Neutrophil (primary cell): Measurements from ENCODE around the gene DOCK4.

Experiments used
- H3K27ac ChIP-seq: fragments of 200-600 bp; sonication (generic); 2 replicates; pipeline ENCODE4 v1.5.1; 2016; ENCODE audit warnings: mild to moderate bottlenecking, moderate library complexity
- H3K27me3 ChIP-seq: fragments of 200-600 bp; sonication (generic); 2 replicates; pipeline ENCODE4 v1.6.0; 2016; ENCODE audit warnings: mild to moderate bottlenecking
- H3K36me3 ChIP-seq: fragments of 200-600 bp; sonication (generic); 2 replicates; pipeline ENCODE4 v1.5.1; 2017
- H3K4me1 ChIP-seq, 2 experiments: fragments of 200-600 bp in 1 of 2; sonication (generic) in 1 of 2; 1 replicate in 1 of 2; 2 replicates in 1 of 2; pipeline versions ENCODE4 v1.5.1 to v1.6.1; 2013 to 2016; ENCODE audit warnings: low read depth in 1 of 2, low read length in 1 of 2, mild to moderate bottlenecking in 1 of 2, moderate library complexity in 1 of 2; ENCODE audit not compliant: control insufficient read depth in 1 of 2, insufficient read depth in 1 of 2
- H3K4me3 ChIP-seq, 2 experiments: fragments of 200-600 bp in 1 of 2; sonication (generic) in 1 of 2; 1 replicate in 1 of 2; 2 replicates in 1 of 2; pipeline ENCODE4 v1.5.1; 2013 to 2016; ENCODE audit warnings: low read depth in 1 of 2, low read length in 1 of 2, mild to moderate bottlenecking in 1 of 2, moderate library complexity in 1 of 2
- H3K9me3 ChIP-seq: fragments of 200-600 bp; sonication (generic); 2 replicates; pipeline ENCODE4 v1.5.1; 2016
- TF ChIP-seq, protein P1 (sequence below): fragments of 200-600 bp; sonication (generic); IDR thresholded peaks from 2 replicates; pipeline ENCODE4 v1.5.1; 2016; ENCODE audit warnings: antibody characterized with exemption

The DOCK4 gene

DNA sequence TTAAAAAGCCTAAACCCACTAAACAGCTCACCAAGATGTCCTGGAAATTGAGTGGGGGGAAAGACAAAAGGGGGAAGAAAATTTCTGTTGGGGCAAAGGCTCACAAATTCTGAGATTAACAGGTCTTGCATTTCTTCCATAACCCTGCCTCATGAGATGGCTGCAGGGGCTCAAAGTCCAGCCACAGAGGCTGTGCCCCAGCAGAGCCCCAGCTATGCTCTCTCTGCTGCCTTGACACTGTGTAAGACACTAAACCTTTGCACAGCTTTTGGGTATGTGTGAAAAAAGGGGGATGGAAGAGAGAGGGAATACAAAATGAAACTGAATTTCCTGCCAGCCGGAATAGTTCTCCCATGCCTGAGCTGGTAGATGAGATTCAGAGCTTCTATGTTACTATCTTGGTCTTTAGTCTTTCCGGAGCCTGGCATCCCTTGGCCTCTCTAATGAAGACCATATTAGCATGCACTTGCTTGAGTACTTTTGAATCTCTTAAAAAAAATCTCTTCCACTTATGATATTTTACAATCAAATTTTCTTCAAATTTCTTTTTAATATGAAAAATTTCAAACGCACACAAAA, 403.9 kb downstream of the DOCK4 start:
- no peaks in the 10 kb centered on the region for H3K4me1 ChIP-seq
- no peak overlapping the region for H3K27ac ChIP-seq
- TF ChIP-seq, protein P1, sequence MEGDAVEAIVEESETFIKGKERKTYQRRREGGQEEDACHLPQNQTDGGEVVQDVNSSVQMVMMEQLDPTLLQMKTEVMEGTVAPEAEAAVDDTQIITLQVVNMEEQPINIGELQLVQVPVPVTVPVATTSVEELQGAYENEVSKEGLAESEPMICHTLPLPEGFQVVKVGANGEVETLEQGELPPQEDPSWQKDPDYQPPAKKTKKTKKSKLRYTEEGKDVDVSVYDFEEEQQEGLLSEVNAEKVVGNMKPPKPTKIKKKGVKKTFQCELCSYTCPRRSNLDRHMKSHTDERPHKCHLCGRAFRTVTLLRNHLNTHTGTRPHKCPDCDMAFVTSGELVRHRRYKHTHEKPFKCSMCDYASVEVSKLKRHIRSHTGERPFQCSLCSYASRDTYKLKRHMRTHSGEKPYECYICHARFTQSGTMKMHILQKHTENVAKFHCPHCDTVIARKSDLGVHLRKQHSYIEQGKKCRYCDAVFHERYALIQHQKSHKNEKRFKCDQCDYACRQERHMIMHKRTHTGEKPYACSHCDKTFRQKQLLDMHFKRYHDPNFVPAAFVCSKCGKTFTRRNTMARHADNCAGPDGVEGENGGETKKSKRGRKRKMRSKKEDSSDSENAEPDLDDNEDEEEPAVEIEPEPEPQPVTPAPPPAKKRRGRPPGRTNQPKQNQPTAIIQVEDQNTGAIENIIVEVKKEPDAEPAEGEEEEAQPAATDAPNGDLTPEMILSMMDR = no peak
- H3K36me3 ChIP-seq = no peaks in the 10 kb centered on the region
- H3K9me3 ChIP-seq = peaks cover 30% of the 10 kb centered on the region
- no peaks in the 10 kb centered on the region for H3K27me3 ChIP-seq
- no peak overlapping the region for H3K4me3 ChIP-seq

DNA sequence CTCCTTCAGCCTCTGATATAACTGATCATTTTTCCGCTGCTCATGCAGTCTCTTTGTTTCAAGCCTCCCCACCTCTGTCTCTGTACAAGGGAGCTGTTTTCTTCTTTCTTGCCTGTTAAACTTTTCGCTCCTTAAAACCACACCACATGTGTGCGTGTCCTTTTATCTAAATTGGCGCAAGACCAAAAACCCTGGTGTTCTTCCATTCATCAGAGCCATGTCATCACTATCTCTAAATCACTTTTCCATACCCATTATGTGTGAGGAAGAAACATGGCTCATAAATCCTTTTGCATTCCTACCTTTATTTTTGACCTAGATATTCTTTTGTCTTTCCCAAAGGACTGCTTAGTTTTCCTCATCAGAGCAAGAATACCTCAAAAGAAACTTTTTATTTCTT, 404.9 kb downstream of the DOCK4 start:
- H3K9me3 ChIP-seq = peaks cover 37% of the 10 kb centered on the region
- H3K4me3 ChIP-seq = no peak overlapping the region
- no peak overlapping the region for H3K27ac ChIP-seq
- no peaks in the 10 kb centered on the region for H3K4me1 ChIP-seq
- TF ChIP-seq, protein P1 = no peak
- no peaks in the 10 kb centered on the region for H3K36me3 ChIP-seq
- no peaks in the 10 kb centered on the region for H3K27me3 ChIP-seq

DNA sequence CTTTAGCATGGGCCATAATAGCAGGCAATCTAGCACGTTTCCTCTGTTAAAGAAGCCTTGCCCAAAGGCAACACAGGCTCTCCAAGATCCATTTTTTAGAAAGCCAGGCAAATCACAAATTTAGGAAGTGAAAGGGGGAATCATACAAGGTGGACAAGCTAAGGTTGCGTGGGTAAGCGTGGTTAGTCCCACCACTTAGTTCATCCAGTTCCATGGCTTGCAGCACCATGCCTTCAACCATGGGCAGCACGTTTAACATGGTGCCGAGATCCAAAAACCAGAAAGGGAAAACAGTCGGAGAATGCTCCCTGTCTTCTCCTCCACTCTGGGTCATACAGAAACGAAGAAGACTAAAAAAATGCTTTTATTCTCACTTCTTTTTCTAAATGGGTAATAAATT, 409.5 kb downstream of the DOCK4 start:
- TF ChIP-seq, protein P1 = no peak
- no peak overlapping the region for H3K4me3 ChIP-seq
- H3K27me3 ChIP-seq = no peaks in the 10 kb centered on the region
- no peaks in the 10 kb centered on the region for H3K36me3 ChIP-seq
- H3K27ac ChIP-seq = no peak overlapping the region
- H3K9me3 ChIP-seq = peaks cover 50% of the 10 kb centered on the region
- no peaks in the 10 kb centered on the region for H3K4me1 ChIP-seq

DNA sequence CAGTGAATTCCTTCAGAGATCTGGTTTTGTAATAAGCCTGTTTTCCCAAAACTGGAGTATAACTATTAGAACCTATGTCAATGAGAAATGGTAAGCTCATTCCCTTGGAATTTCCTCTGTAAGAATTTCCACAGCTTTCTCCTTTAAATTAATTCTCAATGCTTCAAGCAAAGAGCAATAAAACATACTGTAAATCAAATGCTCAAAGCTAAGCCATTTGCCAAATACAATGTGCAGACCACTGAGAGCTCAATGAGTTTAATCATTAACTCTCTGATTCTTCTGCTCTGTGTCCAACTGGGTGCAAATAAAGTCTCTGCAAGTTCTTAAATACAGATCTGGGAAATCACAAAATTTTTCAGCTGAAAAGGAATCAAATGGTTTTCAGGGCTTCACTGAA, 416.3 kb downstream of the DOCK4 start:
- Histone ChIP-seq H3K4me1 (no peaks in the 10 kb centered on the region), H3K36me3 (no peaks in the 10 kb centered on the region), H3K27me3 (no peaks in the 10 kb centered on the region), H3K9me3 (peaks cover 5% of the 10 kb centered on the region), H3K27ac (no peak overlapping the region), H3K4me3 (no peak overlapping the region)
- TF ChIP-seq, protein P1 = no peak

DNA sequence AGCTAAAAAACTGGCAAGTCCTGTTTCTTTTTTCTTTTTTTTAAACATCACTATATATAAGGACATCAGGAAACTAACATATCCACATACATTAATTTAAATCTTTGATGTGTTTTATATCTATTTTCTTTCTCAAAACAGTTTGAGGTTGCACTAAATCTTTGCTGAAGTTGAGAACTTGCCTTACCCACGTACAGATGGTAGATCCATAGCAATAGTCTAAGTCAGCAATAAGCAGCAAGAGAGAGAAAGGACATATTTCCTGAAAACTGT, 417.2 kb downstream of the DOCK4 start:
- Histone ChIP-seq H3K4me3 (no peak overlapping the region), H3K9me3 (no peaks in the 10 kb centered on the region), H3K4me1 (no peaks in the 10 kb centered on the region), H3K27ac (no peak overlapping the region), H3K36me3 (no peaks in the 10 kb centered on the region), H3K27me3 (no peaks in the 10 kb centered on the region)
- TF ChIP-seq, protein P1 = no peak
